Mesenchymal stem cell (in vitro differentiated cells and primary cell): Measurements from ENCODE around the gene ITCH.

Experiments used
- DNase-seq: peaks from one replicate; pipeline ENCODE4 v3.0.0-alpha.2; 2013
- H2AFZ ChIP-seq: one replicate; pipeline ENCODE4 v1.6.1; 2013; ENCODE audit warnings: low read depth, mild to moderate bottlenecking, control low read depth, inconsistent platforms, low read length, moderate library complexity
- H2AK5ac ChIP-seq: 2 replicates; pipeline ENCODE4 v1.6.1; 2013; ENCODE audit warnings: low read length, moderate library complexity, mild to moderate bottlenecking, inconsistent platforms; ENCODE audit not compliant: severe bottlenecking
- H2BK120ac ChIP-seq: one replicate; pipeline ENCODE4 v1.6.1; 2013; ENCODE audit warnings: low read depth, mild to moderate bottlenecking, inconsistent platforms, low read length, moderate library complexity
- H2BK12ac ChIP-seq, 2 experiments: one replicate each; pipeline ENCODE4 v1.6.1; 2013; ENCODE audit warnings: inconsistent platforms in 2 of 2, low read length in 2 of 2, mild to moderate bottlenecking in 2 of 2, moderate library complexity in 2 of 2, control low read depth in 1 of 2
- H2BK15ac ChIP-seq: one replicate; pipeline ENCODE4 v1.6.1; 2013; ENCODE audit warnings: mild to moderate bottlenecking, low read depth, inconsistent platforms; ENCODE audit not compliant: poor library complexity, severe bottlenecking
- H2BK5ac ChIP-seq: 2 replicates; pipeline ENCODE4 v1.6.1; 2013; ENCODE audit warnings: low read depth, mild to moderate bottlenecking, low read length, control low read depth, inconsistent platforms; ENCODE audit not compliant: poor library complexity, severe bottlenecking
- H3K14ac ChIP-seq, 2 experiments: one replicate each; pipeline ENCODE4 v1.6.1; 2013; ENCODE audit warnings: inconsistent platforms in 2 of 2, low read length in 2 of 2, control low read depth in 1 of 2, mild to moderate bottlenecking in 1 of 2, moderate library complexity in 1 of 2
- H3K18ac ChIP-seq, 2 experiments: one replicate each; pipeline ENCODE4 v1.6.1; 2013; ENCODE audit warnings: inconsistent platforms in 2 of 2, low read length in 2 of 2, control low read depth in 1 of 2, low read depth in 1 of 2, mild to moderate bottlenecking in 1 of 2
- H3K23ac ChIP-seq, 2 experiments: one replicate each; pipeline ENCODE4 v1.6.1; 2013; ENCODE audit warnings: inconsistent platforms in 2 of 2, low read length in 2 of 2, mild to moderate bottlenecking in 2 of 2, moderate library complexity in 2 of 2, control low read depth in 1 of 2
- H3K27ac ChIP-seq: 2 replicates; pipeline ENCODE4 v1.5.1; 2013; ENCODE audit warnings: mild to moderate bottlenecking, moderate library complexity, low read length, control low read depth, inconsistent platforms; ENCODE audit not compliant: poor library complexity, severe bottlenecking
- H3K27me3 ChIP-seq, 2 experiments: 2 replicates each; pipeline versions ENCODE4 v1.6.1 to v1.7.0; 2013; ENCODE audit warnings: low read length in 2 of 2, mild to moderate bottlenecking in 2 of 2, moderate library complexity in 2 of 2, control low read depth in 1 of 2, inconsistent platforms in 1 of 2; ENCODE audit not compliant: control insufficient read depth in 1 of 2, insufficient read depth in 1 of 2
- H3K36me3 ChIP-seq, 2 experiments: 2 replicates each; pipeline versions ENCODE4 v1.6.1 to v1.7.0; 2013; ENCODE audit warnings: low read length in 2 of 2, control low read depth in 1 of 2, inconsistent platforms in 1 of 2, low read depth in 1 of 2, mild to moderate bottlenecking in 1 of 2; ENCODE audit not compliant: insufficient read depth in 2 of 2, control insufficient read depth in 1 of 2
- H3K4ac ChIP-seq, 2 experiments: one replicate each; pipeline ENCODE4 v1.6.1; 2013; ENCODE audit warnings: inconsistent platforms in 2 of 2, low read length in 2 of 2, mild to moderate bottlenecking in 2 of 2, moderate library complexity in 2 of 2, control low read depth in 1 of 2, low read depth in 1 of 2
- H3K4me1 ChIP-seq: 2 replicates; pipeline ENCODE4 v1.6.1; 2013; ENCODE audit warnings: low read depth, low read length, control low read depth; ENCODE audit not compliant: control insufficient read depth, insufficient read depth
- H3K4me2 ChIP-seq: 2 replicates; pipeline ENCODE4 v1.6.1; 2013; ENCODE audit warnings: low read length, mild to moderate bottlenecking, inconsistent platforms; ENCODE audit not compliant: poor library complexity, severe bottlenecking
- H3K4me3 ChIP-seq, 2 experiments: 2 replicates each; pipeline versions ENCODE4 v1.5.1 to v1.7.0; 2013; ENCODE audit warnings: low read length in 2 of 2, mild to moderate bottlenecking in 2 of 2, control low read depth in 1 of 2, low read depth in 1 of 2; ENCODE audit not compliant: insufficient read depth in 1 of 2
- H3K79me1 ChIP-seq: replicated peaks from 2 replicates; pipeline ENCODE4 v1.6.1; 2013; ENCODE audit warnings: mild to moderate bottlenecking, control low read depth, low read length, inconsistent platforms; ENCODE audit not compliant: poor library complexity, severe bottlenecking
- H3K9ac ChIP-seq: 2 replicates; pipeline ENCODE4 v1.7.0; 2013; ENCODE audit warnings: mild to moderate bottlenecking, low read length, moderate library complexity
- H3K9me3 ChIP-seq: 2 replicates; pipeline ENCODE4 v1.7.0; 2013; ENCODE audit warnings: mild to moderate bottlenecking, low read length; ENCODE audit not compliant: control insufficient read depth
- H4K8ac ChIP-seq: one replicate; pipeline ENCODE4 v1.6.1; 2013; ENCODE audit warnings: inconsistent platforms, mild to moderate bottlenecking, low read length, moderate library complexity
- H4K91ac ChIP-seq: one replicate; pipeline ENCODE4 v1.6.1; 2013; ENCODE audit warnings: mild to moderate bottlenecking, low read length, inconsistent platforms
- WGBS: methylation state at CpG from one replicate; pipeline ENCODE4 v1.1.7; 2013; ENCODE audit warnings: mixed read lengths; 5-methylcytosine and 5-hydroxymethylcytosine counted together

Gene ITCH

GRCh38 chr20:34485068-34485634 is 122.1 kb downstream of the ITCH start:
- DNase-seq = no peak
- H3K14ac ChIP-seq = no peak overlapping the region
- no peak overlapping the region for H3K4ac ChIP-seq
- H2AFZ ChIP-seq = no peak overlapping the region
- H3K27ac ChIP-seq = no peak overlapping the region
- H4K91ac ChIP-seq = no peak overlapping the region
- no peak overlapping the region for H3K4me2 ChIP-seq
- H3K4me3 ChIP-seq = no peak overlapping the region
- no peak overlapping the region for H3K9ac ChIP-seq
- no peak overlapping the region for H2BK5ac ChIP-seq
- peaks cover 14% of the 10 kb centered on the region for H3K9me3 ChIP-seq
- WGBS = over 99% methylated on average over 3 of the region's 4 CpGs
- no peak overlapping the region for H2BK12ac ChIP-seq
- peaks cover 21% of the 10 kb centered on the region for H3K79me1 ChIP-seq
- no peak overlapping the region for H2BK120ac ChIP-seq
- peaks cover 36 to 87% of the 10 kb centered on the region in 2 experiments for H3K36me3 ChIP-seq
- H3K4me1 ChIP-seq = no peaks in the 10 kb centered on the region
- no peak overlapping the region for H3K18ac ChIP-seq
- no peak overlapping the region for H2BK15ac ChIP-seq
- no peak overlapping the region for H3K23ac ChIP-seq
- no peaks in the 10 kb centered on the region for H3K27me3 ChIP-seq
- H4K8ac ChIP-seq = no peak overlapping the region
- H2AK5ac ChIP-seq = no peak overlapping the region

DNA sequence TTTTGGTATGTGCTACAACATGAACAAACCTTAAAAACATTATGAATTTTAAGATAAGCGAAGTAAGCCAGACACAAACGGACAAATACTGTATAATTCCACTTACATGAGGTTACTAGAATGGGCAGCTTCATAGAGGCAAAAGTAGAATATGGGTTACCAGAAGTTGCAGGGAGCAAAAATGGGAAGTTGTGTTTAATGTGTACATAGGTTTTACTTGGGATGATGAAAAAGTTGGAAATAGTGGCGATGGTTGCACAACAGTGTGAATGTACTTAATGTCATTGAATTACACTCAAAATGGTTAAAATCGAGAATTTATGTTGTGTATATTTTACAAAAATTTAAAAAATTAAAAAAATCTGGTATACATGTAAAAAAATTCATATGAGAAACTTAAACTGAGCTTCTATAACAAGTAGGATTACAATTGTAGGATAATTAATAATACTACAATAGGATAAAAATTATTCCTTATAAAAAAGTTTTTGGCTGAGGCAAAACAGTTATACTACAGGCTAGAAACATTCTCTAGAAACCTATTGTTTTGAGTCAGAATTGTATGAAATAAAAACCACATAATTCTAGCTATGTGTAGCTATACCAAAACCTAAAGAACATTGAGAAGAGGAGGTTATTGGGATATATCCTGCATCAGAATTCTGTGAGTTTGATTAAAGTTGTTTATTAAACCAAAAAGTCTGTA is 128.3 kb downstream of the ITCH start:
- H3K4me1 ChIP-seq = no peaks in the 10 kb centered on the region
- no peak overlapping the region for H3K18ac ChIP-seq
- H4K91ac ChIP-seq = no peak overlapping the region
- H3K9ac ChIP-seq = no peak overlapping the region
- H2AFZ ChIP-seq = no peak overlapping the region
- H2BK15ac ChIP-seq = no peak overlapping the region
- H3K79me1 ChIP-seq = peaks cover 15% of the 10 kb centered on the region
- no peak overlapping the region for H3K4ac ChIP-seq
- H3K23ac ChIP-seq = no peak overlapping the region
- H3K14ac ChIP-seq = no peak overlapping the region
- DNase-seq = no peak
- no peak overlapping the region for H2AK5ac ChIP-seq
- no peak overlapping the region for H2BK120ac ChIP-seq
- H3K4me3 ChIP-seq = no peak overlapping the region
- no peaks in the 10 kb centered on the region for H3K27me3 ChIP-seq
- no peaks in the 10 kb centered on the region for H3K9me3 ChIP-seq
- WGBS = 100% methylated on average over 3 of the region's 4 CpGs
- H3K4me2 ChIP-seq = no peak overlapping the region
- H3K27ac ChIP-seq = no peak overlapping the region
- no peak overlapping the region for H2BK12ac ChIP-seq
- peaks cover 35 to 90% of the 10 kb centered on the region in 2 experiments for H3K36me3 ChIP-seq
- no peak overlapping the region for H2BK5ac ChIP-seq
- H4K8ac ChIP-seq = no peak overlapping the region

- Histone ChIP-seq H3K79me1 (peaks cover 15% of the 10 kb centered on the region), H3K36me3 (peaks cover 35 to 94% of the 10 kb centered on the region in 2 experiments), H2BK12ac (no peak overlapping the region), H4K91ac (no peak overlapping the region), H3K4me1 (no peaks in the 10 kb centered on the region), H3K4me3 (no peak overlapping the region), H3K4me2 (no peak overlapping the region), H4K8ac (no peak overlapping the region), H3K27ac (no peak overlapping the region), H3K9me3 (no peaks in the 10 kb centered on the region), H3K9ac (no peak overlapping the region), H2AFZ (no peak overlapping the region), H3K27me3 (no peaks in the 10 kb centered on the region), H2AK5ac (no peak overlapping the region), H3K14ac (no peak overlapping the region), H3K4ac (no peak overlapping the region), H3K23ac (no peak overlapping the region), H2BK120ac (no peak overlapping the region), H2BK15ac (no peak overlapping the region), H3K18ac (no peak overlapping the region), H2BK5ac (no peak overlapping the region)
- WGBS = 92% methylated on average over 2 of the region's 4 CpGs
- no peak for DNase-seq
Observed at GRCh38 chr20:34491932-34492509, 128.9 kb downstream of the ITCH start.

DNA sequence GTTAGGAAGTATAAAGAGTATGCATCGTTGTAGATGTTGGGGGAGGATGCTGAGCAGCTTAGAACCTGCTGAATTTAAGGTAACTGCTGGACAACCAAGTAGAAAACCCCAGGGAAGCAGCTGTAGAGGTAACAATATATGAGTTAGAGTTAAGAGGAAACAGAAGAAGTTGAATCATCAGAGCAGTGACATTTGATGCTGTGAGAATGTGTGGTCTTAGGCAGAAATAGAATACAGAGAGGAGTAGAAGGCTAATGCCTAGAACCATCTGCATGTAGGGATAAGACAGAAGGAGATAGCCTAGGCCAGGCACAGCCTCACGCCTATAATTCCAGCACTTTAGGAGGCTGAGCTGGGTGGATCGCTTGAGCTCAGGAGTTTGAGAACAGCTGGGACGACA is 130.6 kb downstream of the ITCH start:
- Histone ChIP-seq H3K79me1 (peaks cover 12% of the 10 kb centered on the region), H4K91ac (no peak overlapping the region), H3K18ac (no peak overlapping the region), H2BK120ac (no peak overlapping the region), H3K9ac (no peak overlapping the region), H3K4me2 (no peak overlapping the region), H3K27ac (no peak overlapping the region), H2BK12ac (no peak overlapping the region), H3K9me3 (no peaks in the 10 kb centered on the region), H3K14ac (no peak overlapping the region), H3K4me1 (no peaks in the 10 kb centered on the region), H2BK5ac (no peak overlapping the region), H3K36me3 (peaks cover 31 to 98% of the 10 kb centered on the region in 2 experiments), H3K4ac (no peak overlapping the region), H3K23ac (no peak overlapping the region), H3K4me3 (no peak overlapping the region), H4K8ac (no peak overlapping the region), H2AK5ac (no peak overlapping the region), H2BK15ac (no peak overlapping the region), H2AFZ (no peak overlapping the region), H3K27me3 (no peaks in the 10 kb centered on the region)
- 83% methylated on average over 4 of the region's 4 CpGs for WGBS
- no peak for DNase-seq
